Stimulated activated CD8-positive, alpha-beta memory T cell treated with anti-CD3 and anti-CD28 coated beads, Interleukin-4, amount 100 ng/mL, for 4 hours (primary cell): Measurements from ENCODE around the gene CFAP299.
"Not testable (repeated sequence)": the region's sequence is repeated elsewhere in the genome, so short reads cannot be mapped to it uniquely, and the experiment has no call there.

Source experiments
- DNase-seq, 2 donors: peaks; one replicate each; pipeline ENCODE4 v3.0.0-alpha.2; 2020; ENCODE audit warnings: low read depth in 2 of 2, low spot score in 1 of 2

The CFAP299 gene

GRCh38 chr4:80331693-80332092 is 3.8 kb upstream of the CFAP299 start:
- DNase-seq, result no peak

- DNase-seq, result no peak
Observed at GRCh38 chr4:80333121-80333520, 2.4 kb upstream of the CFAP299 start.

- DNase-seq, result no peak
Observed at GRCh38 chr4:80334568-80334967, 962 bp upstream of the CFAP299 start.

GRCh38 chr4:80335226-80335553 is 340 bp upstream of the CFAP299 start:
- DNase-seq, result no peak

GRCh38 chr4:80336582-80336981 is 1.1 kb downstream of the CFAP299 start:
- DNase-seq, result no peak

- no peak for DNase-seq
Observed at GRCh38 chr4:80340036-80340435, 4.5 kb downstream of the CFAP299 start.

GRCh38 chr4:80342684-80343083 is 7.2 kb downstream of the CFAP299 start:
- not testable (repeated sequence) for DNase-seq

- no peak for DNase-seq
Observed at GRCh38 chr4:80343887-80344286, 8.4 kb downstream of the CFAP299 start.

- no peak for DNase-seq
Observed at GRCh38 chr4:80360084-80360483, 24.6 kb downstream of the CFAP299 start.

GRCh38 chr4:80360900-80361299 is 25.4 kb downstream of the CFAP299 start:
- DNase-seq, result no peak

- no peak for DNase-seq
Observed at GRCh38 chr4:80361329-80361900, 25.9 kb downstream of the CFAP299 start.

GRCh38 chr4:80362578-80363181 is 27.1 kb downstream of the CFAP299 start:
- DNase-seq, result peak in 1 of 2 donors; percentile 5

- DNase-seq, result peak; percentile 10 to 28
Observed at GRCh38 chr4:80365928-80366327, 30.4 kb downstream of the CFAP299 start.

GRCh38 chr4:80367737-80368136 is 32.2 kb downstream of the CFAP299 start:
- DNase-seq, result no peak

GRCh38 chr4:80370635-80371034 is 35.1 kb downstream of the CFAP299 start:
- no peak for DNase-seq

GRCh38 chr4:80371046-80371445 is 35.5 kb downstream of the CFAP299 start:
- no peak for DNase-seq

GRCh38 chr4:80374180-80374579 is 38.6 kb downstream of the CFAP299 start:
- no peak for DNase-seq

GRCh38 chr4:80382090-80382832 is 46.7 kb downstream of the CFAP299 start:
- DNase-seq, result no peak

GRCh38 chr4:80385397-80386280 is 50.1 kb downstream of the CFAP299 start:
- no peak for DNase-seq

- DNase-seq, result no peak
Observed at GRCh38 chr4:80386281-80386886, 50.9 kb downstream of the CFAP299 start.
